HepG2 (cell line): ENCODE results near the gene MYO7A. TPM values are rescaled to one million over a fixed set of nuclear protein-coding genes. Genes with fewer than 3 reads are reported as not detected.

Experiments used
- ATAC-seq: fragments of 200-7000 bp; cut with Tn5 transposase; 3 replicates; pipeline ENCODE4 v1.9.1; 2020; ENCODE audit warnings: mild to moderate bottlenecking, moderate library complexity
- BruUV-seq: library from RNA; stranded (reverse); fragments of 400-500 nt; replicated peaks from 2 replicates; lab custom pipeline; 2021; lab: Mats Ljungman, UMichigan
- CTCF ChIA-PET: fragments of 300-600 bp; formaldehyde crosslinking; extraction: SDS; loops from one replicate; lab custom pipeline; 2021; ENCODE audit warnings: low total read pairs, inconsistent platforms, low intra/inter-chr PET ratio; lab: Yijun Ruan, JAX
- POLR2A ChIA-PET: fragments of 350-600 bp; sonication (Branson Sonifier 250); formaldehyde crosslinking; loops from one replicate; lab custom pipeline; 2020; ENCODE audit warnings: antibody characterized with exemption, inconsistent platforms; lab: Yijun Ruan, JAX
- DNase-seq: peaks from one replicate; pipeline ENCODE4 v3.0.0-alpha.2; 2015; ENCODE audit warnings: low spot score
- FAIRE-seq: peaks from 3 replicates; lab custom pipeline; 2011; peaks lifted over from hg19 to GRCh38; lab: Jason Lieb, UNC
- H2AFZ ChIP-seq: one replicate; pipeline ENCODE4 v1.6.1; 2011; ENCODE audit warnings: low read length, inconsistent platforms
- H3K27ac ChIP-seq: fragments of 300-600 bp; 3 replicates; pipeline ENCODE4 v1.8.0; 2011; ENCODE audit warnings: mixed run types, mild to moderate bottlenecking, mixed read lengths, low read length, inconsistent platforms; ENCODE audit not compliant: insufficient read depth; ENCODE audit errors: extremely low read length
- H3K27me3 ChIP-seq, 2 experiments: fragments of 200-600 bp in 1 of 2; 2 replicates in 1 of 2; 3 replicates in 1 of 2; pipeline versions ENCODE4 v1.6.0 to v1.8.0; 2011; ENCODE audit warnings: low read length in 2 of 2, mild to moderate bottlenecking in 2 of 2, moderate library complexity in 2 of 2, inconsistent platforms in 1 of 2; ENCODE audit not compliant: insufficient read depth in 2 of 2, control insufficient read depth in 1 of 2
- H3K36me3 ChIP-seq, 2 experiments: fragments of 200-600 bp in 1 of 2; replicated peaks in 1 of 2; 2 replicates in 1 of 2; 3 replicates in 1 of 2; pipeline versions ENCODE4 v1.5.1 to v1.8.0; 2011; ENCODE audit warnings: low read length in 2 of 2, inconsistent platforms in 1 of 2; ENCODE audit not compliant: insufficient read depth in 2 of 2, control insufficient read depth in 1 of 2
- H3K4me1 ChIP-seq: 2 replicates; pipeline ENCODE4 v1.5.1; 2012; ENCODE audit warnings: low read length, inconsistent platforms; ENCODE audit not compliant: insufficient read depth
- H3K4me2 ChIP-seq: 2 replicates; pipeline ENCODE4 v1.6.0; 2011; ENCODE audit warnings: low read depth, low read length, inconsistent platforms
- H3K4me3 ChIP-seq, 3 experiments: fragments of 200-600 bp in 1 of 3; sonication (generic), shearing (Covaris generic) in 1 of 3; replicated peaks in 1 of 3; 2 replicates each; pipeline ENCODE4 v1.5.1; 2011 to 2016; ENCODE audit warnings: low read length in 3 of 3, inconsistent platforms in 2 of 3, low read depth in 2 of 3, mild to moderate bottlenecking in 2 of 3, control low read depth in 1 of 3, mixed read lengths in 1 of 3; ENCODE audit not compliant: insufficient read depth in 1 of 3
- H3K79me2 ChIP-seq: one replicate; pipeline ENCODE4 v1.6.1; 2011; ENCODE audit warnings: low read length, inconsistent platforms; ENCODE audit not compliant: insufficient read depth
- H3K9ac ChIP-seq: 2 replicates; pipeline ENCODE4 v1.6.0; 2011; ENCODE audit warnings: mild to moderate bottlenecking, low read depth, low read length, inconsistent platforms; ENCODE audit not compliant: insufficient read depth
- H3K9me3 ChIP-seq: 2 replicates; pipeline ENCODE4 v1.5.1; 2012; ENCODE audit warnings: mild to moderate bottlenecking, low read length
- H4K20me1 ChIP-seq: 2 replicates; pipeline ENCODE4 v1.6.0; 2011; ENCODE audit warnings: inconsistent platforms, mild to moderate bottlenecking, low read length, moderate library complexity; ENCODE audit not compliant: insufficient read depth
- ASH2L ChIP-seq: fragments of 300-600, 200-600 bp; sonication (generic); IDR thresholded peaks from 2 replicates; pipeline ENCODE4 v1.7.0; 2017; ENCODE audit warnings: low read depth, mild to moderate bottlenecking, moderate library complexity, mixed read lengths, low read length; ENCODE audit not compliant: insufficient read length
- FOXK2 ChIP-seq: fragments of 450-650 bp; IDR thresholded peaks from 2 replicates; pipeline ENCODE4 v1.6.1; 2016
- HNF4A ChIP-seq: sonication (generic); formaldehyde crosslinking; IDR thresholded peaks from 2 replicates; pipeline ENCODE4 v1.4.0; 2020; ENCODE audit warnings: missing genetic modification reagents
- MYPOP ChIP-seq: sonication (generic); formaldehyde crosslinking; IDR thresholded peaks from 2 replicates; pipeline ENCODE4 v1.8.1; 2023; ENCODE audit warnings: mild to moderate bottlenecking, moderate library complexity, missing genetic modification reagents
- NCOR1 ChIP-seq: fragments of 200-600 bp; sonication (generic); IDR thresholded peaks from 2 replicates; pipeline ENCODE4 v1.7.0; 2017; ENCODE audit warnings: antibody characterized with exemption, low read length, borderline replicate concordance
- NR2F2 ChIP-seq: IDR thresholded peaks from 2 replicates; pipeline ENCODE4 v1.6.1; 2012; ENCODE audit warnings: low read depth, inconsistent platforms, borderline replicate concordance
- ZBTB2 ChIP-seq: sonication (generic); formaldehyde crosslinking; IDR thresholded peaks from 2 replicates; pipeline ENCODE4 v1.8.0; 2022; ENCODE audit warnings: low read depth, missing genetic modification reagents
- ZFAT ChIP-seq: sonication (generic); formaldehyde crosslinking; conservative IDR thresholded peaks from 2 replicates; pipeline ENCODE4 v1.8.1; 2023; ENCODE audit warnings: missing genetic modification reagents, inconsistent platforms
- ZNF550 ChIP-seq: sonication (generic); formaldehyde crosslinking; IDR thresholded peaks from 2 replicates; pipeline ENCODE4 v1.4.0; 2020; ENCODE audit warnings: mild to moderate bottlenecking, missing genetic modification reagents, borderline replicate concordance
- ZNF577 ChIP-seq: sonication (generic); formaldehyde crosslinking; IDR thresholded peaks from 2 replicates; pipeline ENCODE4 v1.4.0; 2020; ENCODE audit warnings: mild to moderate bottlenecking, low read depth, missing genetic modification reagents, borderline replicate concordance
- WGBS: methylation state at CpG from one replicate; pipeline ENCODE4 v1.1.6; 2017; ENCODE audit warnings: low lambda C conversion rate; 5-methylcytosine and 5-hydroxymethylcytosine counted together
- in situ Hi-C: cut with HindIII; loops from 2 replicates; pipeline ENCODE4 v1.10.0; 2017; ENCODE audit warnings: low pct_unique_long_range_greater_than_20kb; ENCODE audit not compliant: extremely low pct_ligation_motif_present
- intact Hi-C: fragments of 100-400 bp; cut with micrococcal nuclease; formaldehyde crosslinking; loops from one replicate; pipeline ENCODE4 v1.10.0; 2022; ENCODE audit not compliant: unreplicated experiment
- polyA plus RNA-seq, 8 experiments: library from polyadenylated mRNA; depleted of rRNA in 3 of 8; stranded (reverse) in 7 of 8; unstranded in 1 of 8; fragments of >200 nt; fragmentation: Illumina TruSeq in 4 of 8; extraction: Trizol in 4 of 8; gene quantifications; 2 replicates each; pipeline versions ENCODE4 v1.2.1 to v1.2.3, GENCODE V29; 2011 to 2016; ENCODE audit warnings: low read depth in 4 of 8, missing spikeins in 1 of 8, mixed read lengths in 1 of 8; ENCODE audit not compliant: insufficient read depth in 1 of 8
- total RNA-seq, 5 experiments: library from RNA; depleted of rRNA; stranded (reverse); fragments of >200 nt; fragmentation: Illumina TruSeq; extraction: Trizol; gene quantifications; 2 replicates each; pipeline ENCODE4 v1.2.3, GENCODE V29; 2016; ENCODE audit warnings: low read depth in 1 of 5

The MYO7A gene
- total and polyA plus RNA-seq, 2 of the 13 experiments (the other 11 are each of a cell fraction or from before 2014, with no cell fraction given): 7.5 to 10.0 TPM

- H4K20me1 ChIP-seq: no peaks in the 10 kb centered on the region
- H3K36me3 ChIP-seq: no peaks in the 10 kb centered on the region
- peaks cover 71% of the 10 kb centered on the region for H3K4me1 ChIP-seq
- H3K9ac ChIP-seq: no peak overlapping the region
- DNase-seq (no peak), FAIRE-seq (no peak), ATAC-seq (no peak)
- TF ChIP-seq ASH2L: no peak
- no peak for TF ChIP-seq NCOR1
- TF ChIP-seq NR2F2: no peak
- TF ChIP-seq FOXK2: no peak
- TF ChIP-seq ZNF577: no peak
- no peak for TF ChIP-seq ZFAT (CRISPR knock-in tag)
- no peak overlapping the region for H3K27ac ChIP-seq
- no peaks in the 10 kb centered on the region for H3K27me3 ChIP-seq
- in situ Hi-C loops (no loop called here), intact Hi-C loops (no loop called here)
- 100% methylated on average over 4 of the region's 4 CpGs for WGBS
- H3K4me3 ChIP-seq: no peak overlapping the region
- no peak overlapping the region for H2AFZ ChIP-seq
- no peaks in the 10 kb centered on the region for H3K79me2 ChIP-seq
- H3K4me2 ChIP-seq: no peak overlapping the region
- no TSS peak for BruUV-seq
- H3K9me3 ChIP-seq: no peaks in the 10 kb centered on the region
- ChIA-PET CTCF (no interaction called here), POLR2A (interaction anchor here (1.7 kb wide), 1 partner anchor 13 kb away, joined by 9 read pairs; the partner anchor contains the start of gene MYO7A)
Measured at GRCh38 chr11:77141475-77141874, 13.4 kb downstream of the MYO7A start.

- ATAC-seq (no peak), FAIRE-seq (no peak), DNase-seq (no peak)
- Histone ChIP-seq H3K9ac (no peak overlapping the region), H3K4me2 (no peak overlapping the region), H2AFZ (no peak overlapping the region), H3K4me3 (no peak overlapping the region), H3K4me1 (peaks cover 63% of the 10 kb centered on the region), H3K79me2 (no peaks in the 10 kb centered on the region), H3K9me3 (no peaks in the 10 kb centered on the region), H4K20me1 (no peaks in the 10 kb centered on the region), H3K27ac (no peak overlapping the region), H3K27me3 (no peaks in the 10 kb centered on the region), H3K36me3 (no peaks in the 10 kb centered on the region)
- ChIA-PET POLR2A (no interaction called here), CTCF (no interaction called here)
- intact Hi-C loops (no loop called here), in situ Hi-C loops (no loop called here)
- BruUV-seq: no TSS peak
- TF ChIP-seq ZNF550 (CRISPR knock-in tag): no peak
- TF ChIP-seq ZBTB2: no peak
- no peak for TF ChIP-seq MYPOP (CRISPR knock-in tag)
- TF ChIP-seq HNF4A (CRISPR knock-in tag): no peak
- 96% methylated on average over 11 of the region's 11 CpGs for WGBS
Measured at GRCh38 chr11:77142091-77142975, 14.3 kb downstream of the MYO7A start.
